Endothelial cell of umbilical vein (primary cell): ENCODE measurements around the gene CLK4.

ENCODE experiments used
- FOS ChIP-seq: IDR thresholded peaks from 2 replicates; pipeline ENCODE4 v1.6.1; 2011; ENCODE audit warnings: mild to moderate bottlenecking, low read length, moderate library complexity, borderline replicate concordance; ENCODE audit not compliant: insufficient read depth
- JUN ChIP-seq: IDR thresholded peaks from 2 replicates; pipeline ENCODE4 v1.6.1; 2011; ENCODE audit warnings: borderline replicate concordance, low read depth; ENCODE audit not compliant: insufficient read length, insufficient read depth
- POLR2A ChIP-seq: IDR thresholded peaks from 2 replicates; pipeline ENCODE4 v1.6.1; 2012; ENCODE audit warnings: low read depth, mild to moderate bottlenecking, control low read depth, low read length
- TF ChIP-seq, protein P1 (sequence below), 2 donors: IDR thresholded peaks; 1 replicate in 1 of 2; 2 replicates in 1 of 2; pipeline ENCODE4 v1.5.1; 2011; ENCODE audit warnings: low read length in 2 of 2, mild to moderate bottlenecking in 2 of 2, moderate library complexity in 2 of 2, control low read depth in 1 of 2, inconsistent platforms in 1 of 2, low read depth in 1 of 2; ENCODE audit not compliant: insufficient read depth in 1 of 2; ENCODE audit errors: extremely low read depth in 1 of 2

DNA sequence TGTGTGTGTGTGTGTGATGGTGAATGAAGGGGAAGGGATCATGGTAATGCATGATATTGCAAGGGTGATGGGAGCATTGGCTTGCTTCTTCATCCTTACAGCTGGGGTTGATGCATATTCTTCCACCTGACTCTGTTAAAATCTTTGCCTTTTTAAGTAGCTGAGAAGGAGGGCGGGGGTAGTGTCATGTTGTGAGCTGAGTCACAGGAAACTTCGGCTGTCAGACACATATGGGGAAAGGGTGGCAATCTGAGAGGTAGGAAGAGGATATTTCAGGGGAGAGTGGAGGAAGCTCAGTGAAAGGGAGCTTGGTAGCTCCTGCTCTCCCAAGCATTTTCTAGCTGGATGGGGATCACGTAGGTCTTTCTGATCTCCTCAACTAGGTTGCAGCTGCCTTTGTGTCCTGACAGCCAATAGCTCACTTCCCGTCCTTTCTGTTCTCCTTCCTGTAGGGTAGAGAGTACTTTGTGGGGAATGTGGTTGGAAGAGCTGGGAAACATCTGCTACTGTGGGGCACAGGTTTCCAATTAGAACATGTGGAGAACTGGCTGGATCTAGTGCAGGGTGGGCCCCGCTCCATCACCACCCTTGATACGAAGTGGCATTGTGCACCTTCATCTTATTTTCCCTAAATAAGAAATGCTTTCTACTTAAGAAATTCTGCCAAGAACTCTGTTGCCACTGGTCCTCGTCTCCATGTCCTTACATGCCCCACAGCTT lies 18.1 kb upstream of the CLK4 start:
- TF ChIP-seq POLR2A (no peak), JUN (no peak), FOS (no peak)
- TF ChIP-seq, protein P1, sequence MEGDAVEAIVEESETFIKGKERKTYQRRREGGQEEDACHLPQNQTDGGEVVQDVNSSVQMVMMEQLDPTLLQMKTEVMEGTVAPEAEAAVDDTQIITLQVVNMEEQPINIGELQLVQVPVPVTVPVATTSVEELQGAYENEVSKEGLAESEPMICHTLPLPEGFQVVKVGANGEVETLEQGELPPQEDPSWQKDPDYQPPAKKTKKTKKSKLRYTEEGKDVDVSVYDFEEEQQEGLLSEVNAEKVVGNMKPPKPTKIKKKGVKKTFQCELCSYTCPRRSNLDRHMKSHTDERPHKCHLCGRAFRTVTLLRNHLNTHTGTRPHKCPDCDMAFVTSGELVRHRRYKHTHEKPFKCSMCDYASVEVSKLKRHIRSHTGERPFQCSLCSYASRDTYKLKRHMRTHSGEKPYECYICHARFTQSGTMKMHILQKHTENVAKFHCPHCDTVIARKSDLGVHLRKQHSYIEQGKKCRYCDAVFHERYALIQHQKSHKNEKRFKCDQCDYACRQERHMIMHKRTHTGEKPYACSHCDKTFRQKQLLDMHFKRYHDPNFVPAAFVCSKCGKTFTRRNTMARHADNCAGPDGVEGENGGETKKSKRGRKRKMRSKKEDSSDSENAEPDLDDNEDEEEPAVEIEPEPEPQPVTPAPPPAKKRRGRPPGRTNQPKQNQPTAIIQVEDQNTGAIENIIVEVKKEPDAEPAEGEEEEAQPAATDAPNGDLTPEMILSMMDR (IDR thresholded peaks at IDR 0.05; ENCODE audit: extremely low read depth in 1 of 2, insufficient read depth in 1 of 2, low read depth in 1 of 2, low read length in 2 of 2), result no peak
